GM10266 (cell line): Measurements from ENCODE around the gene DOCK7.

Experiments
- DNase-seq: peaks from one replicate; pipeline ENCODE4 v3.0.0; 2012; ENCODE audit errors: extremely low spot score
- TF ChIP-seq, protein P1 (sequence below): IDR thresholded peaks from 2 replicates; pipeline ENCODE4 v1.5.1; 2012; ENCODE audit warnings: mild to moderate bottlenecking, low read depth; ENCODE audit not compliant: control insufficient read depth, insufficient read depth; ENCODE audit errors: missing control alignments

The DOCK7 gene

GRCh38 chr1:62523860-62524259 is 164.3 kb downstream of the DOCK7 start:
- TF ChIP-seq, protein P1, sequence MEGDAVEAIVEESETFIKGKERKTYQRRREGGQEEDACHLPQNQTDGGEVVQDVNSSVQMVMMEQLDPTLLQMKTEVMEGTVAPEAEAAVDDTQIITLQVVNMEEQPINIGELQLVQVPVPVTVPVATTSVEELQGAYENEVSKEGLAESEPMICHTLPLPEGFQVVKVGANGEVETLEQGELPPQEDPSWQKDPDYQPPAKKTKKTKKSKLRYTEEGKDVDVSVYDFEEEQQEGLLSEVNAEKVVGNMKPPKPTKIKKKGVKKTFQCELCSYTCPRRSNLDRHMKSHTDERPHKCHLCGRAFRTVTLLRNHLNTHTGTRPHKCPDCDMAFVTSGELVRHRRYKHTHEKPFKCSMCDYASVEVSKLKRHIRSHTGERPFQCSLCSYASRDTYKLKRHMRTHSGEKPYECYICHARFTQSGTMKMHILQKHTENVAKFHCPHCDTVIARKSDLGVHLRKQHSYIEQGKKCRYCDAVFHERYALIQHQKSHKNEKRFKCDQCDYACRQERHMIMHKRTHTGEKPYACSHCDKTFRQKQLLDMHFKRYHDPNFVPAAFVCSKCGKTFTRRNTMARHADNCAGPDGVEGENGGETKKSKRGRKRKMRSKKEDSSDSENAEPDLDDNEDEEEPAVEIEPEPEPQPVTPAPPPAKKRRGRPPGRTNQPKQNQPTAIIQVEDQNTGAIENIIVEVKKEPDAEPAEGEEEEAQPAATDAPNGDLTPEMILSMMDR: no peak
- no peak for DNase-seq

GRCh38 chr1:62516600-62516999 is 171.6 kb downstream of the DOCK7 start:
- TF ChIP-seq, protein P1: no peak
- DNase-seq: no peak

DNA sequence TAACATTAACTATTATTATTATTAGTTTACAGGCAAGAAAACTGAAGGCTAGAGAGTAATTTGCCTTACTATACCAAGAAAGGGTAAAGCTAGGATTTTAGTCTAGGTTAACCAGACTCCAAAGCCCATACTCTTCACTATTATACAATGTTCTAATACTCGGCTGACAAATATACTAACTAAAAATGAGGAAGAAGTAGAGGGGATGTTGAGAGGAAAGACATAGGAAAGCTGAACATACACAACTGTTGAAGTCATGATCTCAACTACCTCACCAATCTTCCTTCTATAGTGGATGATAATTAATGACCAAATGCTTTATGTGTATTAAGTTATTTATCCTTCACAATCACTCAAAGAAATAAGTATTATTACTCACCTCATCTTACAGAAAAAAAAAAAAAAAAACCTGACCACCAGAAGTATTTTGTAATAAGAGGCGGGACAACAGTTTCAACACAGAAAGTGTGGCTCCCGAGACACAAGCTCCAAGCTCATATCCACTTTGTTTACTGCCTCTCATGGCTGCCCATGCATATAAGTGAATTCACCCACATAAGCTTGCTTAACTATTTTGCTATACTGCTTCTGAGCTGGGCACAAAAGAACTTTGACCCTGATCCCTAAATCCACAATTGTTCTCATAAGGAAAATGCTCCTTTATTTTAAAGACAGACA is 173.3 kb downstream of the DOCK7 start:
- TF ChIP-seq, protein P1: no peak
- no peak for DNase-seq

GRCh38 chr1:62513013-62513412 is 175.2 kb downstream of the DOCK7 start:
- DNase-seq: no peak
- TF ChIP-seq, protein P1: no peak

GRCh38 chr1:62509028-62509427 is 179.2 kb downstream of the DOCK7 start:
- DNase-seq: no peak
- TF ChIP-seq, protein P1: no peak

DNA sequence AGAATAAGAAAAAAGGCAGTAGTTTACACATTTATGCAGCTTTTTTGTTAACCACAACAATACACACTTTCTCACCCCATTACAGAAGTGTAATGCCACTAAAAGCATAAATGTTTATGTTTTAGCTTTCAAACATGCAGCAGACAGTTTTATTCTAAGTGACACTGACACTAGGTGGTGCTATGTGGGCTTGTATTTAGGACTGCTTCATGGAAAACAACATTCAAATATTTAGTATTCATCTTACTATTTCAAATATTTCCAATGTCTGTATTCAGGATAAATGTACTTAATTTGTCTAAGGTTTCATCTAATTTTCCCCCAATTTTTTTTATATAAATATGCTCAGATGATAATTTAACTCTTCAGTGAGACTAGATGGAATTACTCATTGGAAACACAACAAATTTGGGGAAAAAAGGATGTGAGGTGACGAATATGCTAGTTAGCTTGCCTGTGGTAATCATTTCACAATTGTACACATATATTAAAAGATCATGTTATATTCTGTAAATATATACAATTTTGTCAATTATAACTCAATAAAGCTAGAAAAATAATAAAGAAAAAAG is 179.9 kb downstream of the DOCK7 start:
- DNase-seq: peak; percentile 25
- TF ChIP-seq, protein P1: peak; percentile 70

- TF ChIP-seq, protein P1: no peak
- no peak for DNase-seq
Measured at GRCh38 chr1:62500210-62500609, 188.0 kb downstream of the DOCK7 start.
